WTC11 (cell line): ENCODE data around the gene IQSEC1. TPM values are rescaled to one million over a fixed set of nuclear protein-coding genes. Genes with fewer than 3 reads are reported as not detected.

ENCODE experiments used
- ATAC-seq: fragments of 200-7000 bp; cut with Tn5 transposase; 2 replicates; pipeline ENCODE4 v1.10.0; 2021; ENCODE audit warnings: mild to moderate bottlenecking, moderate library complexity
- CTCF ChIA-PET: fragments of 300-600 bp; sonication (Branson Sonifier 250); formaldehyde crosslinking; loops from one replicate; lab custom pipeline; 2021; ENCODE audit warnings: antibody characterized with exemption; lab: Charles Lee
- POLR2A ChIA-PET: fragments of 350-600 bp; sonication (Branson Sonifier 250); formaldehyde crosslinking; loops from one replicate; lab custom pipeline; 2021; ENCODE audit warnings: antibody characterized with exemption; lab: Charles Lee
- DNase-seq: peaks from one replicate; pipeline ENCODE4 v3.0.0; 2021; ENCODE audit warnings: low spot score
- H3K27ac Mint-ChIP-seq: 2 replicates; pipeline ENCODE4 v1.8.0; 2021; ENCODE audit warnings: mixed read lengths
- H3K27me3 Mint-ChIP-seq: 2 replicates; pipeline ENCODE4 v1.8.0; 2021; ENCODE audit warnings: low read depth, mild to moderate bottlenecking, moderate library complexity, mixed read lengths
- H3K36me3 Mint-ChIP-seq: 2 replicates; pipeline ENCODE4 v1.8.0; 2021; ENCODE audit warnings: mixed read lengths
- H3K4me1 Mint-ChIP-seq: 2 replicates; pipeline ENCODE4 v1.8.0; 2022; ENCODE audit warnings: mixed read lengths
- H3K4me3 Mint-ChIP-seq: 2 replicates; pipeline ENCODE4 v1.8.0; 2021; ENCODE audit warnings: mild to moderate bottlenecking, moderate library complexity, mixed read lengths
- H3K9me3 Mint-ChIP-seq: 2 replicates; pipeline ENCODE4 v1.8.0; 2021; ENCODE audit warnings: mixed read lengths
- AR ChIP-seq: fragments of 250-450 bp; sonication (Bioruptor Pico); IDR thresholded peaks from 2 replicates; pipeline ENCODE4 v1.9.0; 2021; ENCODE audit warnings: mild to moderate bottlenecking
- ESRRA ChIP-seq: sonication (generic); formaldehyde crosslinking; IDR thresholded peaks from 2 replicates; pipeline ENCODE4 v1.8.1; 2022; ENCODE audit warnings: mild to moderate bottlenecking, missing genetic modification reagents, borderline replicate concordance
- GABPB1 ChIP-seq: sonication (generic); formaldehyde crosslinking; IDR thresholded peaks from 2 replicates; pipeline ENCODE4 v1.8.1; 2023; ENCODE audit warnings: mild to moderate bottlenecking, missing genetic modification reagents
- HMGA2 ChIP-seq: fragments of 250-450 bp; sonication (Bioruptor Pico); IDR thresholded peaks from 2 replicates; pipeline ENCODE4 v1.4.0; 2021; ENCODE audit warnings: mild to moderate bottlenecking, moderate library complexity
- IRF1 ChIP-seq: sonication (generic); formaldehyde crosslinking; IDR thresholded peaks from 2 replicates; pipeline ENCODE4 v1.8.0; 2023; ENCODE audit warnings: missing genetic modification reagents
- IRF2 ChIP-seq: sonication (generic); formaldehyde crosslinking; IDR thresholded peaks from 2 replicates; pipeline ENCODE4 v1.8.0; 2022; ENCODE audit warnings: low read depth, missing genetic modification reagents, borderline replicate concordance
- JUN ChIP-seq: sonication (generic); formaldehyde crosslinking; IDR thresholded peaks from 2 replicates; pipeline ENCODE4 v1.8.0; 2023; ENCODE audit warnings: mild to moderate bottlenecking, missing genetic modification reagents
- NR2C2 ChIP-seq: sonication (generic); formaldehyde crosslinking; IDR thresholded peaks from 2 replicates; pipeline ENCODE4 v1.8.0; 2022; ENCODE audit warnings: mild to moderate bottlenecking, missing genetic modification reagents
- PRRX2 ChIP-seq: fragments of 250-450 bp; sonication (Bioruptor Pico); IDR thresholded peaks from 2 replicates; pipeline ENCODE4 v1.8.0; 2021; ENCODE audit warnings: mild to moderate bottlenecking
- STAT6 ChIP-seq: sonication (generic); formaldehyde crosslinking; conservative IDR thresholded peaks from 2 replicates; pipeline ENCODE4 v1.8.1; 2023; ENCODE audit warnings: mild to moderate bottlenecking, low read depth, missing genetic modification reagents, moderate library complexity
- TP53 ChIP-seq: sonication (generic); formaldehyde crosslinking; IDR thresholded peaks from 2 replicates; pipeline ENCODE4 v1.8.1; 2023; ENCODE audit warnings: mild to moderate bottlenecking, missing genetic modification reagents
- ZNF232 ChIP-seq: sonication (generic); formaldehyde crosslinking; IDR thresholded peaks from 2 replicates; pipeline ENCODE4 v1.8.0; 2022; ENCODE audit warnings: mild to moderate bottlenecking, missing genetic modification reagents
- ZNF263 ChIP-seq: sonication (generic); formaldehyde crosslinking; IDR thresholded peaks from 2 replicates; pipeline ENCODE4 v1.8.1; 2022; ENCODE audit warnings: low read depth, mild to moderate bottlenecking, moderate library complexity, missing genetic modification reagents
- total RNA-seq: library from RNA; stranded (reverse); gene quantifications from 3 replicates; pipeline ENCODE4 v1.2.3, GENCODE V29; 2021
- TF ChIP-seq, protein P1 (sequence below): sonication (generic); formaldehyde crosslinking; conservative IDR thresholded peaks from 2 replicates; pipeline ENCODE4 v1.8.1; 2022; ENCODE audit warnings: mild to moderate bottlenecking, missing genetic modification reagents
- TF ChIP-seq, protein P2 (sequence below): sonication (generic); formaldehyde crosslinking; IDR thresholded peaks from 2 replicates; pipeline ENCODE4 v1.8.1; 2022; ENCODE audit warnings: mild to moderate bottlenecking, moderate library complexity, missing genetic modification reagents
- TF ChIP-seq, protein P3 (sequence below): fragments of 250-450 bp; sonication (Bioruptor Pico); IDR thresholded peaks from 2 replicates; pipeline ENCODE4 v1.8.0; 2021; ENCODE audit warnings: mild to moderate bottlenecking
- TF ChIP-seq, protein P4 (sequence below): sonication (generic); formaldehyde crosslinking; IDR thresholded peaks from 2 replicates; pipeline ENCODE4 v1.8.1; 2022; ENCODE audit warnings: mild to moderate bottlenecking, missing genetic modification reagents, moderate library complexity, borderline replicate concordance

Gene IQSEC1
- total RNA-seq, 1 experiment from 2014 or later: 35.0 TPM

- TF ChIP-seq ESRRA (CRISPR knock-in tag) (no peak), ZNF232 (CRISPR knock-in tag) (no peak), IRF2 (no peak), AR (no peak)
- TF ChIP-seq, protein P1, sequence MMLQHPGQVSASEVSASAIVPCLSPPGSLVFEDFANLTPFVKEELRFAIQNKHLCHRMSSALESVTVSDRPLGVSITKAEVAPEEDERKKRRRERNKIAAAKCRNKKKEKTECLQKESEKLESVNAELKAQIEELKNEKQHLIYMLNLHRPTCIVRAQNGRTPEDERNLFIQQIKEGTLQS (CRISPR knock-in tag): no peak
- TF ChIP-seq, protein P2, sequence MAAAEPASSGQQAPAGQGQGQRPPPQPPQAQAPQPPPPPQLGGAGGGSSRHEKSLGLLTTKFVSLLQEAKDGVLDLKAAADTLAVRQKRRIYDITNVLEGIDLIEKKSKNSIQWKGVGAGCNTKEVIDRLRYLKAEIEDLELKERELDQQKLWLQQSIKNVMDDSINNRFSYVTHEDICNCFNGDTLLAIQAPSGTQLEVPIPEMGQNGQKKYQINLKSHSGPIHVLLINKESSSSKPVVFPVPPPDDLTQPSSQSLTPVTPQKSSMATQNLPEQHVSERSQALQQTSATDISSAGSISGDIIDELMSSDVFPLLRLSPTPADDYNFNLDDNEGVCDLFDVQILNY (CRISPR knock-in tag): no peak
- TF ChIP-seq, protein P3, sequence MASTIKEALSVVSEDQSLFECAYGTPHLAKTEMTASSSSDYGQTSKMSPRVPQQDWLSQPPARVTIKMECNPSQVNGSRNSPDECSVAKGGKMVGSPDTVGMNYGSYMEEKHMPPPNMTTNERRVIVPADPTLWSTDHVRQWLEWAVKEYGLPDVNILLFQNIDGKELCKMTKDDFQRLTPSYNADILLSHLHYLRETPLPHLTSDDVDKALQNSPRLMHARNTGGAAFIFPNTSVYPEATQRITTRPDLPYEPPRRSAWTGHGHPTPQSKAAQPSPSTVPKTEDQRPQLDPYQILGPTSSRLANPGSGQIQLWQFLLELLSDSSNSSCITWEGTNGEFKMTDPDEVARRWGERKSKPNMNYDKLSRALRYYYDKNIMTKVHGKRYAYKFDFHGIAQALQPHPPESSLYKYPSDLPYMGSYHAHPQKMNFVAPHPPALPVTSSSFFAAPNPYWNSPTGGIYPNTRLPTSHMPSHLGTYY (CRISPR knock-in tag): no peak
These were observed 7.0 kb downstream of the IQSEC1 start (continued) for GRCh38 chr3:13066236-13066635.

DNA sequence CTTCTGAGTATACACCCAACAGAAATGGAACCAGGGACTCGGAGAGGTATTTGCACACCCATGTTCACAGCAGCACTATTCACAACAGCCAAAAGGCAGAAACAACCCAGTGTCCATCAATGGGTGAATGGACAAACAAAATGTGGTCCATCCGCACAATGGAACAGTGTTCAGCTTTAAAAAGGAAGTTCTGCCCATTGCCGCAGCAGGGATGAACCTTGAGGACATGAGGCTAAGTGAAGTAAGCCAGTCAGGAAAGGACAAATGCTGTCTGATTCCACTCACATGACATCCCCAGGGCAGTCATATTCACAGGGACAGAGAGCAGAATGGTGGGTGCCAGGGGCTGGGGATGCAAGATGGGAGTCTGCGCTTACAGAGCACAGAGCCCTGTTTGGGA is 7.5 kb downstream of the IQSEC1 start:
- H3K27ac Mint-ChIP-seq: no peak overlapping the region
- POLR2A ChIA-PET: no interaction called here
- TF ChIP-seq STAT6 (CRISPR knock-in tag) (no peak), NR2C2 (CRISPR knock-in tag) (no peak), PRRX2 (no peak)
- TF ChIP-seq, all 79 proteins: peak for 0
- no peaks in the 10 kb centered on the region for H3K27me3 Mint-ChIP-seq
- CTCF ChIA-PET: no interaction called here
- ATAC-seq (no peak), DNase-seq (no peak)
- H3K9me3 Mint-ChIP-seq: no peaks in the 10 kb centered on the region
- H3K4me1 Mint-ChIP-seq: no peaks in the 10 kb centered on the region
- no peak overlapping the region for H3K4me3 Mint-ChIP-seq
- no peaks in the 10 kb centered on the region for H3K36me3 Mint-ChIP-seq

DNA sequence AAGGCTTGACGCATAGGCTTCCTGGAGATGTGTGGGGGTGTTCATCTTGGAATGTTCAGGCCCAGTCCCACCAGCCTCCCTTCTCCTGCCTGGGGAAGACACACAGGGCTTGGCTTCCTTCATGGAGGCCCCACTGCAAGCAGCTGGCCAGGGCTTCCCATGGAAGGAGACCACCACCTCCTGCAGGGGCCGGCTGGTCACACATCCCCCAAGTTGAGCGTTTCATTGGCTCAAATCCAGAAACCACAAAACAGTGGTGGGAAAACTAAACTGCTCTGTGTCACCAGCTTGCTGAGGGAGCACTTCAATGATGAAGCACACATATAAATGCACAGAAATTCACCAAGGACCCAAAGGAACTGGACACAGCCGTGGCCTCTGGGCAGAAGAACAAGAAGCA is 8.3 kb downstream of the IQSEC1 start:
- no peak overlapping the region for H3K27ac Mint-ChIP-seq
- no peak for DNase-seq
- no peak for ATAC-seq
- TF ChIP-seq GABPB1 (CRISPR knock-in tag) (no peak), JUN (CRISPR knock-in tag) (no peak), TP53 (CRISPR knock-in tag) (no peak), HMGA2 (CRISPR knock-in tag) (no peak), ZNF263 (CRISPR knock-in tag) (no peak), IRF1 (no peak)
- TF ChIP-seq, protein P4, sequence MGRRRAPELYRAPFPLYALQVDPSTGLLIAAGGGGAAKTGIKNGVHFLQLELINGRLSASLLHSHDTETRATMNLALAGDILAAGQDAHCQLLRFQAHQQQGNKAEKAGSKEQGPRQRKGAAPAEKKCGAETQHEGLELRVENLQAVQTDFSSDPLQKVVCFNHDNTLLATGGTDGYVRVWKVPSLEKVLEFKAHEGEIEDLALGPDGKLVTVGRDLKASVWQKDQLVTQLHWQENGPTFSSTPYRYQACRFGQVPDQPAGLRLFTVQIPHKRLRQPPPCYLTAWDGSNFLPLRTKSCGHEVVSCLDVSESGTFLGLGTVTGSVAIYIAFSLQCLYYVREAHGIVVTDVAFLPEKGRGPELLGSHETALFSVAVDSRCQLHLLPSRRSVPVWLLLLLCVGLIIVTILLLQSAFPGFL (CRISPR knock-in tag): no peak
- POLR2A ChIA-PET: no interaction called here
- no peaks in the 10 kb centered on the region for H3K36me3 Mint-ChIP-seq
- H3K4me3 Mint-ChIP-seq: no peak overlapping the region
- no peaks in the 10 kb centered on the region for H3K9me3 Mint-ChIP-seq
- H3K4me1 Mint-ChIP-seq: no peaks in the 10 kb centered on the region
- no peaks in the 10 kb centered on the region for H3K27me3 Mint-ChIP-seq
- CTCF ChIA-PET: no interaction called here
